Activated CD8-positive, alpha-beta T cell treated with anti-CD3 and anti-CD28 coated beads for 36 hours (primary cell): ENCODE data around the gene LTK. TPM values are rescaled to one million over a fixed set of nuclear protein-coding genes. Genes with fewer than 3 reads are reported as not detected.

Source experiments
- ATAC-seq: fragments of 200-7000 bp; cut with Tn5 transposase; one replicate; pipeline ENCODE4 v1.10.0; 2021; ENCODE audit warnings: mild to moderate bottlenecking, moderate library complexity
- CTCF ChIA-PET: fragments of 350-600 bp; sonication (Branson Sonifier 250); formaldehyde crosslinking; loops from one replicate; lab custom pipeline; 2021; ENCODE audit warnings: antibody characterized with exemption; lab: Charles Lee
- POLR2A ChIA-PET: fragments of 350-600 bp; sonication (Branson Sonifier 250); formaldehyde crosslinking; loops from one replicate; lab custom pipeline; 2021; ENCODE audit warnings: antibody characterized with exemption; lab: Charles Lee
- DNase-seq: peaks from one replicate; pipeline ENCODE4 v3.0.0-alpha.2; 2020
- H3K27ac Mint-ChIP-seq: one replicate; pipeline ENCODE4 v1.8.0; 2021; ENCODE audit warnings: mild to moderate bottlenecking, mixed read lengths
- H3K27me3 Mint-ChIP-seq: one replicate; pipeline ENCODE4 v1.8.0; 2021; ENCODE audit warnings: mixed read lengths
- H3K36me3 Mint-ChIP-seq: one replicate; pipeline ENCODE4 v1.8.0; 2021; ENCODE audit warnings: low read depth, mixed read lengths
- H3K4me1 Mint-ChIP-seq: one replicate; pipeline ENCODE4 v1.8.0; 2021; ENCODE audit warnings: low read depth, mixed read lengths
- H3K4me3 Mint-ChIP-seq: one replicate; pipeline ENCODE4 v1.8.0; 2021; ENCODE audit warnings: mild to moderate bottlenecking, moderate library complexity, mixed read lengths
- H3K9me3 Mint-ChIP-seq: one replicate; pipeline ENCODE4 v1.8.0; 2021; ENCODE audit warnings: mixed read lengths
- intact Hi-C: fragments of 100-400 bp; cut with micrococcal nuclease; formaldehyde crosslinking; loops from one replicate; pipeline ENCODE4 v1.10.0; 2022
- total RNA-seq, 2 experiments: library from RNA; stranded (reverse); gene quantifications; one replicate each; pipeline ENCODE4 v1.2.3, GENCODE V29; 2021
- TF ChIP-seq, protein P1 (sequence below): fragments of 200-600 bp; IDR thresholded peaks from one replicate; pipeline ENCODE4 v1.8.0; 2022; ENCODE audit warnings: antibody characterized with exemption, mild to moderate bottlenecking

LTK gene
- total RNA-seq, 2 experiments from 2014 or later, result 0.81 to 0.83 TPM

- ChIA-PET CTCF (interaction anchor here (3.8 kb wide), 1 partner anchor 37 kb away, joined by 23 read pairs; no protein-coding TSS in a partner anchor), POLR2A (interaction anchor here (0.6 to 1.1 kb wide), 2 partner anchors 37 to 100 kb away, joined by 3 read pairs; no protein-coding TSS in a partner anchor)
- Mint-ChIP-seq H3K27me3 (peaks cover 57% of the 10 kb centered on the region), H3K36me3 (no peaks in the 10 kb centered on the region), H3K4me1 (peaks cover 17% of the 10 kb centered on the region), H3K27ac (no peak overlapping the region), H3K9me3 (no peaks in the 10 kb centered on the region), H3K4me3 (peak overlapping the region; percentile 46)
- DNase-seq (no peak), ATAC-seq (peak; percentile 9)
- intact Hi-C loops, result no loop called here
- TF ChIP-seq, protein P1, sequence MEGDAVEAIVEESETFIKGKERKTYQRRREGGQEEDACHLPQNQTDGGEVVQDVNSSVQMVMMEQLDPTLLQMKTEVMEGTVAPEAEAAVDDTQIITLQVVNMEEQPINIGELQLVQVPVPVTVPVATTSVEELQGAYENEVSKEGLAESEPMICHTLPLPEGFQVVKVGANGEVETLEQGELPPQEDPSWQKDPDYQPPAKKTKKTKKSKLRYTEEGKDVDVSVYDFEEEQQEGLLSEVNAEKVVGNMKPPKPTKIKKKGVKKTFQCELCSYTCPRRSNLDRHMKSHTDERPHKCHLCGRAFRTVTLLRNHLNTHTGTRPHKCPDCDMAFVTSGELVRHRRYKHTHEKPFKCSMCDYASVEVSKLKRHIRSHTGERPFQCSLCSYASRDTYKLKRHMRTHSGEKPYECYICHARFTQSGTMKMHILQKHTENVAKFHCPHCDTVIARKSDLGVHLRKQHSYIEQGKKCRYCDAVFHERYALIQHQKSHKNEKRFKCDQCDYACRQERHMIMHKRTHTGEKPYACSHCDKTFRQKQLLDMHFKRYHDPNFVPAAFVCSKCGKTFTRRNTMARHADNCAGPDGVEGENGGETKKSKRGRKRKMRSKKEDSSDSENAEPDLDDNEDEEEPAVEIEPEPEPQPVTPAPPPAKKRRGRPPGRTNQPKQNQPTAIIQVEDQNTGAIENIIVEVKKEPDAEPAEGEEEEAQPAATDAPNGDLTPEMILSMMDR, result no peak
Measured at GRCh38 chr15:41502795-41503668, 10.6 kb downstream of the LTK start.

DNA sequence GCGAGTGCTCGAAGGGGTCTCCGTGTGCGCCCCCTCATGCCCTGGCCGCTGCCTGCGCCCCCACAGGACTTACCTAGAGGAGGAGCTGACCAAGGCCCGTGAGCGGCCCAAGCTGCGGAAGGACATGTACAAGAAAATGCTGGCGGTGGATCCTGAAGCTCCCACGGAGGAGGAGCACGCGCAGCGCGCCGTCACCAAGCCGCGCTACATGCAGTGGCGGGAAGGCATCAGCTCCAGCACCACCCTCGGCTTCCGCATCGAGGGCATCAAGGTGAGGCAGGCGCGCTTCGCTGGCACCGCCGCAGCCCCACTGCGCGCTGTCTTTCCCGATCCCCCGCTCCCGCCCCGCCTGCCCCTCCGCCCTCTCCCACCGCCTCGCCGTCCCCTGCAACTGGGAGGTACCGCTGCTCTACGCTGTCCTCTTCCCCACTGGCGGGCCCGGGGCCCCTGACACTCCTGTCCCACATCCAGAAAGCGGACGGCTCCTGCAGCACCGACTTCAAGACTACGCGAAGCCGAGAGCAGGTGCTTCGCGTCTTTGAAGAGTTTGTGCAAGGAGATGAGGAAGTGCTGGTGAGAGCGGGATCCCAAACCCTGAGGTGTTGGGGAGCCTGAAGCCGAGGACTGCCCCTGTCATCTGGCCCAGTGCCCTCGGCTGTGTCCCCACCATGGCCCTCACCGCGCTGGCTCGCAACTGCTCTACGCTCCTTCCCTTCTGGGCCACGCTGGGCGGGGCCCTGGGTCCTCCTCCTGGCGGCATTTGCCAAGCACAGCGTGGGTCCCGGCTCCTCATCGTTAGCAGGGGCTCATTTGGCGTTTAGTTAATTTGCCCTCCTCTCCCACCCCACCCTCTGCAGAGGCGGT, 11.5 kb downstream of the LTK start:
- DNase-seq, result peak; percentile 54
- TF ChIP-seq, protein P1, result no peak
- intact Hi-C loops, result no loop called here
- ATAC-seq, result peak; percentile 61
- CTCF ChIA-PET, result interaction anchor here (3.8 kb wide), 1 partner anchor 36 kb away, joined by 23 read pairs; no protein-coding TSS in a partner anchor
- Mint-ChIP-seq H3K36me3 (no peaks in the 10 kb centered on the region), H3K27me3 (peaks cover 62% of the 10 kb centered on the region), H3K4me1 (peaks cover 17% of the 10 kb centered on the region), H3K9me3 (no peaks in the 10 kb centered on the region), H3K4me3 (peak overlapping the region; percentile 46), H3K27ac (no peak overlapping the region)
- POLR2A ChIA-PET, result no interaction called here

- no peak overlapping the region for H3K27ac Mint-ChIP-seq
- ATAC-seq (peak; percentile 50), DNase-seq (peak; percentile 53)
- H3K36me3 Mint-ChIP-seq, result no peaks in the 10 kb centered on the region
- intact Hi-C loops, result no loop called here
- peaks cover 70% of the 10 kb centered on the region for H3K27me3 Mint-ChIP-seq
- H3K4me1 Mint-ChIP-seq, result peaks cover 17% of the 10 kb centered on the region
- peak overlapping the region; percentile 58 for H3K4me3 Mint-ChIP-seq
- H3K9me3 Mint-ChIP-seq, result no peaks in the 10 kb centered on the region
- TF ChIP-seq, protein P1, result no peak
- POLR2A ChIA-PET, result interaction anchor here (0.5 kb wide), 1 partner anchor 56 kb away, joined by 4 read pairs; no protein-coding TSS in a partner anchor
- CTCF ChIA-PET, result interaction anchor here (3.8 kb wide), 1 partner anchor 35 kb away, joined by 23 read pairs; no protein-coding TSS in a partner anchor
Measured at GRCh38 chr15:41501191-41501917, 12.3 kb downstream of the LTK start.

DNA sequence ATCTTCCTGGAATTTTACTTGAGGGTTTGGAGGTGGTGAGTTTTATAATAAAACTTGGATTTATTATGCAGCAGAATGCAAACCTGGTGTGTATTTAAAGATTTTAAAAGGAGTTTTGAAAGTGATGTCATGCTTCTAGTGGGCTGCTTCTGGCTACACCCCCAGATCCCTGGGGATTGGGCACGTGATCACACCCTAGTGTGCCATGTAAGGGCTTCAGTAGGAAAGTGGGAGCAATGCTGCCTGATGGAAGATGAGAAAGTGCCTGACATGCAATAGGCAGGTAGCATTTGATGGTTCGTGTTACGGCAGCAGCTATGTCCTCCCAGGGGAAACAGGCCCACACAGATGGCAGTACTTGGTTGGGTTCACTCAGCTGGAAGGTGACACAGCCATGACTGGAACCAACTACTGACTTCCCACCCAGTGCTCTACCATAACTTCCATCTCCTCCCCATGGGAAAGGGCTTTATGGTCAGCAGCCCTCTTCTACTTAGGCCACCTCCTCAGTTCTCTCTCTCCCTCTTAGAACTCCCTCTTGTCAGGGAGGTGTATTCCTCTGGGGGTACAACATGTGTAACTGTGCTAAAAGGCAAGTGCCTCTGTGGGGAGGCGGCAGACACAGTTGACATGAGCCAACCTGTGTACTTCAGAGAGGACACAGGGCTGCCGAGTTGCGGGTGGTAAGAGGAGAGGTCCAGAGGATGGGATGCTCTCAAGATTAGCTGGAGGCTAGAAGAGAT, 14.3 kb downstream of the LTK start:
- POLR2A ChIA-PET, result interaction anchor here (0.6 to 1.5 kb wide), 2 partner anchors 20 to 78 kb away, joined by 3 read pairs; no protein-coding TSS in a partner anchor
- no peak overlapping the region for H3K4me3 Mint-ChIP-seq
- peaks cover 70% of the 10 kb centered on the region for H3K27me3 Mint-ChIP-seq
- peaks cover 20% of the 10 kb centered on the region for H3K4me1 Mint-ChIP-seq
- no peak for DNase-seq
- no peak overlapping the region for H3K27ac Mint-ChIP-seq
- no peaks in the 10 kb centered on the region for H3K9me3 Mint-ChIP-seq
- intact Hi-C loops, result no loop called here
- CTCF ChIA-PET, result interaction anchor here (4.7 kb wide), 1 partner anchor 33 kb away, joined by 20 read pairs; no protein-coding TSS in a partner anchor
- H3K36me3 Mint-ChIP-seq, result no peaks in the 10 kb centered on the region
- ATAC-seq, result no peak
- TF ChIP-seq, protein P1, result no peak
